Measurements from ENCODE around the gene MCM10.

MCM10 gene

GRCh38 chr10:13160934-13161856, at the start of gene MCM10:
Gene MCM10 (plus strand): TSS chr10:13161558. CDS start chr10:13164203, 2,645 bp downstream.
- peak; percentile 97 for DNase-seq (ENCODE audit: low read depth)
- TF ChIP-seq POLR2A (IDR thresholded peaks at IDR 0.05; ENCODE audit: extremely low read depth, insufficient read length) = peak; percentile 53
- peak; percentile 37 for TF ChIP-seq CTCF (IDR thresholded peaks at IDR 0.05; ENCODE audit: low read depth, low read length)
- TF ChIP-seq, protein P1, sequence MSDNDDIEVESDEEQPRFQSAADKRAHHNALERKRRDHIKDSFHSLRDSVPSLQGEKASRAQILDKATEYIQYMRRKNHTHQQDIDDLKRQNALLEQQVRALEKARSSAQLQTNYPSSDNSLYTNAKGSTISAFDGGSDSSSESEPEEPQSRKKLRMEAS (IDR thresholded peaks at IDR 0.05; ENCODE audit: low read depth, low read length) = peak; percentile 77
- peak; percentile 47 for TF ChIP-seq MYC (IDR thresholded peaks at IDR 0.05; ENCODE audit: low read depth, low read length)
- peak within 1 kb of the TSS; percentile 90 for H3K4me3 ChIP-seq (ENCODE audit: low read depth, low read length)

DNA sequence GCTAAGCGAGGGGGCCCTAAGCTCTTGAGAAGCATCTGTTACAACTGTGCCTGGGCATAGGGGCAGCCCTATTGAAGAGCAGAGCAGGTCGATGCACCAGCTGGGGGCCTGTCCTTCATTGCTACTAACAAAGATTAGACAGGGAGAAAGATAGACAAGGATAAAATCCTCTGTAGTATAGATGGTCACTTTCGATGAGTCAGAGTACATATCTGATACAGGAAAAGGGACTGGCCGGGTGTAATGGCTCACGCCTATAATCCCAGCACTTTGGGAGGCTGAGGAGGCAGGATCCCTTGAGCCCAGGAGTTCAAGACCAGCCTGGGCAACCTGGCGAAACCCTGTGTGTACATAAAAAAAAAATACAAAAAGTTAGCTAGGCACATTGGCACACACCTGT, 47.8 kb upstream of the MCM10 start:
- H3K4me3 ChIP-seq (ENCODE audit: low read depth, low read length) = no peak overlapping the region
- TF ChIP-seq POLR2A (IDR thresholded peaks at IDR 0.05; ENCODE audit: extremely low read depth, insufficient read length) (no peak), CTCF (IDR thresholded peaks at IDR 0.05; ENCODE audit: low read depth, low read length) (no peak), MYC (IDR thresholded peaks at IDR 0.05; ENCODE audit: low read depth, low read length) (no peak)
- TF ChIP-seq, protein P1 (IDR thresholded peaks at IDR 0.05; ENCODE audit: low read depth, low read length) = no peak
- no peak for DNase-seq (ENCODE audit: low read depth)

DNA sequence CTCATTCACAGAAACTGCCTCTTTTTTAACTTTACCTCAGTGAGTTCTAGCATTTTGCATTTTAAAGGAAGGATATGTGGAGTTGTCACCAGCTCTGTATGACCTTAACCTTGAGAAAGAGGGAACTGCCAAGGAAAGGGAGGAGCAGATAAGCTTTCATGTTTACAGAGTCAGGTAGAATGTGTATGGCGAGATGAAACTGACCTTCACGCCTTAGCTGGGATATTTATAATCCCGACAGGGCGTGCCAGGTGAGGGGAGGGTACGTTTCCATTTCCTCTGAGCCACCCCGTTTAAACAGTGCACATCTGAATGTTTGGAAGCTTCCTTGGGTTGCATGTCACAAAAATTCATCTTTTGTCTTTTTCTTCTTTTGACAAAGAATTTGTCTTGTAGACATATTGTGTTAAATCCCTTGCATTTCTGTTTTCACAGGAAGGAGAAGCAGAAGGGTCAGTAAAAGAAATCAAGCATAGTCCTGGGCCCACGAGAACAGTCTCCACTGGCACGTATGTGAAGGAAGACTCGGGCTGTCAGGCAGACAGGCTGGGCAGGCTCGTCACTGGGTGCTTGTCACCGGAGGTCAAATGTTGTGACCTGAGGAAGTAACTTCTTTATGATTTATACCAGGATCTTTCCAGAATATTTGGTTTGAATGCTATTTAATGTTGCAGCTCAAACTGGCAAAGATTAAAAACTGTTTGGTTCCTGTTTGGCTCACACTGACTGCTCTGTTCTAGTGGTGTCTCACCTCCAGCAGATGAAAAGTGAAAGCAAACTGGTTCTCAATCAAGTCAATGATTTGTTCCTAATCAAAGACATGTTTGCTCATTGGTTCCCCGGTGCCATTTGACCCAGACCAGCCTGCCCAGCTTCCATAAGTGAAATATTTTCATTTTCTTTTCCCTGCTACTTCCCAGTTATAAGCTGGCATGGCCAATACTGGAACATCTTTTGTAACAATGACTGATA, 45.2 kb upstream of the MCM10 start:
- TF ChIP-seq CTCF (IDR thresholded peaks at IDR 0.05; ENCODE audit: low read depth, low read length) (no peak), POLR2A (IDR thresholded peaks at IDR 0.05; ENCODE audit: extremely low read depth, insufficient read length) (no peak), MYC (IDR thresholded peaks at IDR 0.05; ENCODE audit: low read depth, low read length) (no peak)
- TF ChIP-seq, protein P1 (IDR thresholded peaks at IDR 0.05; ENCODE audit: low read depth, low read length) = no peak
- no peak overlapping the region for H3K4me3 ChIP-seq (ENCODE audit: low read depth, low read length)
- no peak for DNase-seq (ENCODE audit: low read depth)

GRCh38 chr10:13117841-13118783, 43.2 kb upstream of the MCM10 start:
- TF ChIP-seq MYC (IDR thresholded peaks at IDR 0.05; ENCODE audit: low read depth, low read length) (no peak), POLR2A (IDR thresholded peaks at IDR 0.05; ENCODE audit: extremely low read depth, insufficient read length) (no peak), CTCF (IDR thresholded peaks at IDR 0.05; ENCODE audit: low read depth, low read length) (no peak)
- TF ChIP-seq, protein P1 (IDR thresholded peaks at IDR 0.05; ENCODE audit: low read depth, low read length) = no peak
- no peak overlapping the region for H3K4me3 ChIP-seq (ENCODE audit: low read depth, low read length)
- peak; percentile 65 for DNase-seq (ENCODE audit: low read depth)

Data from NB4 (cell line).